NCI-H2029 treated with DMSO at 0.1 percent for 48 hours (cell line): Measurements from ENCODE around the gene ALPG.
"Not testable (repeated sequence)": the region's sequence is repeated elsewhere in the genome, so short reads cannot be mapped to it uniquely, and the experiment has no call there.

Source experiments
- DNase-seq: peaks from one replicate; lab custom pipeline; 2025; lab: John Stamatoyannopoulos, UW

The ALPG gene

DNA sequence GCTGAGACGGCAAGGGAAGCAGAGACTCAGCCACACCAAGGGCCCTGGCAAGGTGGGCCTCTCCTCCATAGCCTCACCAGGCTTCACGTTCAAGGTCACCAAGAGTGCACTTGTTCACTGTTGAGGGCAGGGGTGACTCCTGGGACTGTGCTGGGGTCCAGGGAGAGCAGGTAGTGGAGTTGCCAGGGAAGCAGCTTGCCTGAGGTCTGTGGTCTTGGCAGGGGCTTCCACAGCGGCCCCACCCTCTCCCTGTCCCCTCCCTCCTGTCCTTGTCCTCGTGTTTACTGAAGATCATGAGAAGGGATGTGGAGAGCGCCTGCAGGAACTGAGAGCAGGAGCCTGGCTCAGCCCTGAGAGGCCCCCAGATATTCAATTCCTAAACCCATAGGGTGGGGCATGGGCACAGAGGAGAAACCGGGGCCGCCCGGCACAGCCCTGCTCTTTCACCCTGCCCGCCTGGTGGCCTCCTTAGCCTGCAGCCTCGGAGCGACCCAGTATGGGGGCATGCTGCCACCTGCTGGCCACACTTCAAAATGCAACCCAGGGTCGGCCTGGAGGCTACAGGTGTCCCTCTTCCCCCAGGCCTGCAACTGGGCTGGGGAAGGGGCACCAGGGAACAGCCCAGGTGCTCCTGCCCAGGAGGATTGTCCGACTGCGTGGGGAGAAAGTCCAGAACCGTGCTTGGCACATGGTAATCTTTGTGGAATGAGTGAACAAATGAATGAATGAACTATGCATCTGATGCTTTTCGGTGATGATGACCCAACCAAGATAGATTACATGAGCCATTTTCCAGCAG lies 33.8 kb downstream of the ALPG start:
- DNase-seq = not testable (repeated sequence)

DNA sequence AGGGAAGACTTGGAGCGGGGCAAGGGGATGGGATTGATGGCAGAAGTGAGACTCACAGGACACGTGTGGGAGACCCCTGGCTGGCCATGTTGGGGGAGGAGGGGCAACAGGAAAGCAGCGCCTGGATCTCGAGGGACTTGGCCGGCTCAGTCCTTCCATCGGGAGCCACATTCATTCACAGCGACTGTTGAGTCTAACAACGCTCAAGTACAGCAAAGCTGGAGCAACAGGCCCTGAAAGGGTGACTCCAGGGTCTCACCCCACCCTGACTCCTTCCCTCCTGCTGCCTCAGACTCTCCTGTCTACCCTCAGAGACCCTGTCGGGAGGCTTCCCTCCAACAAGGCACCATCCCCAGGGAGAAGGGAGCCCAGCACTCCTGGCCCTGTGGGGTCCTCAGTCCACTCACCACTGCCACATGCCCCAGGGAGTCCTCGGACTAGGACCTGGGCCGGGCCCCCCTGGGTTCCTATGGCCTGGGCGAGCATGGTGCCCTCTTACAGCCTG lies 34.6 kb downstream of the ALPG start:
- DNase-seq = no peak

DNA sequence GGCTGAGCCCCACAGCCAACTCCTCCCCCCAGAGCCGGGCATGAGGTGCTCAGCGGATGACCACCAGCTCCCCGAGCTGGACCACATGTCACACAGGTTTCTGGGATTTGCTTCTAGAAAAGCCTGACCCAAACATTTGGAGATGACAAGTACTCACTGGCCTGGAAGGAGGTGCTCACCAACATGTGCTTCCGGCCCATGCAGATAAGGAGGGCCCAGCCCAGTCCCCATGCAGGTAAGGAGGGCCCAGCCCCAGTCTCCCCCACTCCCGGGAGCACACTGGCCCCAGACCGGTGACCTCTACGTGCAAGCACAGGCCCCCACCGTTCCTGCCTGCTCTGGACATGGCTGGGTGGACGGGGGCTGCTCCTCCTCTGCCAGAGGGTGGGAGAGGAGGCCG lies 35.3 kb downstream of the ALPG start:
- not testable (repeated sequence) for DNase-seq

DNA sequence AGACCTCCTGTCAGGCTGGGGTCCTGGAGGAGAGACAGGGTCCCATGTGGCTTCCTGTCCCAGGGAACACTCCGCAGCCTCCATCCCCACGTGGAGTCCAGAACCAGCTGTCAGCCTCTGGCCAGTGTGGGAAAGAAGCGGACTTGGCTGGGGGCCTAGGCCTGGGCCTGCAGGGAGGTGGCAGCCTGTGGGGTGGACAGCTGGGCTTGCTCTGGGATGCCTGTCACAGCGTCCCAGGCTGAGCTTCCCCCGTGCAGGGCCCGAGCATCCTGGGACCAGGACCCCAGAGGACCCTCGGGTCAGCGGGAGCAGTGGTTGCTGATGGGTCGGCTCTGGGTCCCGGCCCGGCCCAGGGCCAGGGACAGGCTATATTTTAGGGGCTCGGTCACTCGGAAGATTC lies 35.8 kb downstream of the ALPG start:
- DNase-seq = not testable (repeated sequence)

- DNase-seq = not testable (repeated sequence)
These were observed 36.4 kb downstream of the ALPG start for GRCh38 chr2:232443047-232443446.

DNA sequence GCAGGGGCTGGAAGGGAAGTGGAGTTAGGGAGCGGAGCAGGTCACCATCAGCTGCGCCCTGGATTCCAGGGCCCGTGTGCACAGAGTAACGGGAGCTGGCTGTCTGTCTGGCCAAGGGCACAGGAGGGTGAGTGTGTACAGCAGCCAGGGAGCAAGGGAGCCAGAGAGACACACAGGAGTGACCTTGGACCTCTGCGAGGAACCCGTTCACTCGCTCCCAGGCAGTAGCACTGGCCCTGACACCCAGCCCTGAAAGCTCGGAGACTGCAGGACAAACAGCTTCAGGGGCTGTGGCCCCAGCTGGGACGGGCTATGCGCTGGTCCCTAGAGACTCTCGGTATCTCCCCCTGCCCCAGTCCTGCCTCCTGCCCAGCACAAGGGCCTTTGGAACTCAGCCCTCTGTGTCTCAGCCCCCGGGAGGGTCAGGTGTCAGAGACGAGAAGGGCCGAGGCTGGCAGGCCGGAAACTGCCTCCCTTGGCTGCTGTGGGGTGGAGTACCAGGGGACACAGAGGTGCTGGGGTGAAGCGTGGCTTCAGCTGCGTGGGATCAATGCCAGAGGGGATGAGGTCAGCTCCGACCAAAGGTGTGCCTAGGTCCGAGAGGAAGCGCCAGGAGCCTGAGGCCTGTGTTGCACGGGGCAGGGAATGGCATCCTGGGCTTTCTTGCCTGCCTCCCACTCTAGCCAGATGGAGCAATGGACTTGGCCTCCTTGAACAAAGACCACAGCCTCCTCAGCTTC lies 37.2 kb downstream of the ALPG start:
- not testable (repeated sequence) for DNase-seq

DNA sequence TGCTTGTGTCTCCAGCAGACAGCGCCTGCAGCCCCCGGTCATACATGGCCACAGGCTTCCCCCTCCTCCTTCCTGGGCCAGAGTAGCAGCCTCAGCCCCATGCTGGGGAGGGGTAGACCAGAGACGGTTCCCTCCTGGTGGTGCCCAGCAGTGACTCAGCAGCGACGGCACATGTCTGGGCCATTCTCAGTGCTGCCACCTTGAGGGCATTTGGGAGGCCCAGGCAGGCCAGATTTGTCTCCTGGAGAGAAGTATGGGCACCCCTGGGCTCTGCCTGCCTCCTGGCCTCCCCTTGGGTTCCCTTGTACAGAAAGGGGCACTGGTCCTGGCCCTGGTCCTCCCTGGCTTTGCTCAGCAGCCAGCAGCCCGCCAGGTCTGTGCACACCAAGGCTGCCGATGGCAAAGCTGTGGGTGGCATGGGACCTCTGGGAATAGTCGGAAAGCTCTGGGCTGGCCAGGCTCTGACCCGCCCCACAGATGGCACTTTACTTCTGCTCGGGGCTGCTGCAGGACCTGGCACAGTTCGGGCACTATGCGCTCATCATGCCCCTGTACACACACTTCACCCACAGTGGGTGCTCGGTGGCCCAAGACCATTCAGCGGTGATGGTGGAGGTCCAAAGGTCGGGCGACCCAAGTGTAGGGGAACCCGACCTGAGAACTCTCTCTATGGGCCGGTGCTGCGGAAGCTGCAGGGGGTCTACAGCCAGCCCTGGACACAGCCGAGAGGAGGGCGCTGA lies 37.9 kb downstream of the ALPG start:
- DNase-seq = no peak

GRCh38 chr2:232445149-232445885 lies 38.7 kb downstream of the ALPG start:
- DNase-seq = not testable (repeated sequence)

DNA sequence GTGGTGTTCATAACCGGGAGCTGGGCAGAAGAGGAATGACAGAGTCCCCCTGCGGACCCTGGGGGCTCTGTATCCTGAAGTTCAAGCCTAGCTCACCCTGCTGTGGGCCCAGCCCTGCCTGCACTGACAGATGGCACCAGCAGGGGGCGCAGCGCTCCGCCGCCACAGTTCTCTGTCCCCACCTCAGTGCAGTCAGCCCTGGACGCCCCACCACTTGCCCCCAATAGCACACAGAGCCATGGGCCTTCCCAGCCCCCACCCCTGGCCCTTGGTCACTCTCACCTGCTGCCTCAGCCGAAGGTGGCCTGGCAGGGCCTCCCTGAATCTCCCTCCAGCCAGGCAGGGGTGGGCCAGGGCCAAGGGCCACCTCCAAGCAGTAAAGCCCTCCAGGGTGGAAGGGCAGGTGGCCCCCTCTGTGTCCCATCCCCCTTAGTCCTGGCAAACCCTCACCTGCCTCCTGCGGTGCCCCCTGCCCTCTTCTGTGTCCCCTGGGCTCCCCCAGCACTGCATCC lies 39.7 kb downstream of the ALPG start:
- DNase-seq = not testable (repeated sequence)

DNA sequence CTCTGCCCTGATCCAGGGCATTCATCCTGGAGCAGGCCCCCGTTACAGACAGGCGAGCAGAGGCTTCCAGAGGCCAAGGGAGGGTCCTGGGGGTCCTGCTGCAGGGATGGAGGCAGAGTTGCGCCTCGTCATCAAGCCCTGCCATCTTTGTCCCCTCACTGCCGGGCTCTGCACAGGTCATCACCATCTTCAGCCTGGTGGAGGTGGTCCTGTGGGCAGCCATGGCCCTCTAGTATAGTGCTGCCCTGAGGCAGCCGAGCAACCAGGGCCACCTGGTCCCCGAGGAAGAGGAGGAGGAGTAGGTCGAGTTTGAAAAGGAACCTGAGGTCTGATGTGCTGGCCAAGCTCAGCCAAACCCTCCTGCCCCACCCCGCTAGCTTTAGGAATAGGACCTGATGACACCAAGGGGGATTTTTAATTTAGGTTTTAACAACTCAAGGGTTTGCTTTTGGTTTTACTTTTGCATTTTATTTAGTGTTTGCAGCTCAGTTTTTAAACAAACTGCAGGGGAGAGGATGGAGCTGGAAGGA lies 40.5 kb downstream of the ALPG start:
- DNase-seq = no peak

GRCh38 chr2:232447638-232448303 lies 41.1 kb downstream of the ALPG start:
- DNase-seq = no peak

GRCh38 chr2:232448304-232448690 lies 41.7 kb downstream of the ALPG start:
- no peak for DNase-seq

DNA sequence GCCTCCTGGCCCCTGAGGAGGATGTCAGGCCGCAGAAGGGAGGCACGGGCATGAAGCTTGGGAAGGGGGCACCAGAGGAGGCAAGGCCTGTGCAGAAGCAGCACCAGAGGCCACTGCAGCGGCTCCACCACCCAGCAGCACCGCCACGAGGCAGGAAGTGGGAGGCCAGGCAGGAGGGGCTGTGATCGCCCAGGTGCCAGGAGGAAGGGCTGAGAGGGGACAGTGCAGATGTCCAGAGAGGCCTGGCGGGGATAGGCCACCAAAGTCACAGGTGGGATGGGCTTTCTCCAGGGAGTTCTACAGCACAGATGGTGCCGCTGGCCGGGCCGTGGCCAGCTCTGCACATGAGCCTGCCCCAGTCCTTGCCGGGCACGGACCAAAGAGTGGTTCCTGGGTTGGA lies 43.3 kb downstream of the ALPG start:
- no peak for DNase-seq

- not testable (repeated sequence) for DNase-seq
These were observed 45.0 kb downstream of the ALPG start for GRCh38 chr2:232451645-232452044.

- no peak for DNase-seq
These were observed 48.0 kb downstream of the ALPG start for GRCh38 chr2:232454630-232455029.

DNA sequence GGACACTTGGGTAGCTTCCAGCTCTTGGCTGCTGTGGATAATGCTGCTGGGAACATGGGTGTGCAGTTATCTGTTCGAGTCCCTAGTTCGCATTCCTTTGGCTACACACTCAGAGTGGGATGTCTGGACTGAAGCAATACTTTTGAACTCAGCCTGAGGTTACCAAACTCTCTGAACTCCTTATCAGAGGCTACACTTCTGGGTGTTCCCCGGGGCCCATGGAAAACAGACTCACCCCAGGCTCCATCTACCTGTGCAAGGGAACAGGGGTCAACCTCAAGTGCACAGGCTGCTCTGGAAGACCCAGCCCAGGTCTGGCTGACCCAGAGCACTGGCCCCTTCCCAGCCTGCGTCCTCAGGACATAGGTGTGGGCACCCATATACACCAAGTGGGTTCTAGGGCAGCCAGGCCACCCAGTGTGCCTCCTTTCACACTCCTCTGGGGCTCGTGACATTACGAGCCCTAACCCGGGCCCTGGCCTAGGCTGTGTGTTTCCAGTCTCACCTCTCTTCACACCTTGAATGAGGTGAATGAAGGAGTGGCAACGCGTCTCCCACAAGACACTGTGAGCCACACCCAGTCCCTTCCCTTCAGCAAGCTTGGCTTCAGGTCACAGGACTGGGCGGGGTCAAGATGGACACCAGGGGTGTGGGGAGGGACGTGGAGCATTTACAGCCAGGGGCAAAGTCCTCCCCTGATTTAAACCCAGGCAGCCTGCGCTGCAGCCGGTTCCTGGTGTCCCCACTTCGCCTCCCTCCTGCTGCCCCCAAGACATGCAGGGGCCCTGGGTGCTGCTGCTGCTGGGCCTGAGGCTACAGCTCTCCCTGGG lies 49.0 kb downstream of the ALPG start, which contains the start of gene ALPI:
Gene ALPI (plus strand): TSS at position 728 of the 830 bp plus-strand sequence. CDS start 47 bp downstream, at position 775.
- DNase-seq = no peak

DNA sequence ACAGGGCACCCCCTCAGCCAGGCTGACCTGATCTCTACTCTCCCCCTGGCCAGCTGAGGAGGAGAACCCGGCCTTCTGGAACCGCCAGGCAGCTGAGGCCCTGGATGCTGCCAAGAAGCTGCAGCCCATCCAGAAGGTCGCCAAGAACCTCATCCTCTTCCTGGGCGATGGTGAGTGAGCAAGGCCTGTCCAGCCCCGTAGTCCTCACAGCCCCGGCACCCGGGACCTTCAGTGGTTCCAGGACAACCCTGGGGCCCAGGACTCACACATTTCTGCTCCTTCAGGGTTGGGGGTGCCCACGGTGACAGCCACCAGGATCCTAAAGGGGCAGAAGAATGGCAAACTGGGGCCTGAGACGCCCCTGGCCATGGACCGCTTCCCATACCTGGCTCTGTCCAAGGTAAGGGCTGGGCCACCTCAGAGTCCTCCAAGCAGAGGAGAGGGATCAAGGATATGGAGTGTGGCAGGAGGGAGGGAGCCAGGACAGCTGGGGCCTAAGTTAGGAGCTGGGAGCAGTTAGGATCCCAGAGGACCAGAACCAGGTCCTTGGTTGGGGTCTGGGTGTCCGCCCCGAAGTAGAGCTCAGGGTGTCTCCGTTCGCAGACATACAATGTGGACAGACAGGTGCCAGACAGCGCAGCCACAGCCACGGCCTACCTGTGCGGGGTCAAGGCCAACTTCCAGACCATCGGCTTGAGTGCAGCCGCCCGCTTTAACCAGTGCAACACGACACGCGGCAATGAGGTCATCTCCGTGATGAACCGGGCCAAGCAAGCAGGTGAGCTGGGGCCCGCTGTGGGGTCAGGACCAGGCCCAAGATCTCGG lies 49.9 kb downstream of the ALPG start:
- no peak for DNase-seq

DNA sequence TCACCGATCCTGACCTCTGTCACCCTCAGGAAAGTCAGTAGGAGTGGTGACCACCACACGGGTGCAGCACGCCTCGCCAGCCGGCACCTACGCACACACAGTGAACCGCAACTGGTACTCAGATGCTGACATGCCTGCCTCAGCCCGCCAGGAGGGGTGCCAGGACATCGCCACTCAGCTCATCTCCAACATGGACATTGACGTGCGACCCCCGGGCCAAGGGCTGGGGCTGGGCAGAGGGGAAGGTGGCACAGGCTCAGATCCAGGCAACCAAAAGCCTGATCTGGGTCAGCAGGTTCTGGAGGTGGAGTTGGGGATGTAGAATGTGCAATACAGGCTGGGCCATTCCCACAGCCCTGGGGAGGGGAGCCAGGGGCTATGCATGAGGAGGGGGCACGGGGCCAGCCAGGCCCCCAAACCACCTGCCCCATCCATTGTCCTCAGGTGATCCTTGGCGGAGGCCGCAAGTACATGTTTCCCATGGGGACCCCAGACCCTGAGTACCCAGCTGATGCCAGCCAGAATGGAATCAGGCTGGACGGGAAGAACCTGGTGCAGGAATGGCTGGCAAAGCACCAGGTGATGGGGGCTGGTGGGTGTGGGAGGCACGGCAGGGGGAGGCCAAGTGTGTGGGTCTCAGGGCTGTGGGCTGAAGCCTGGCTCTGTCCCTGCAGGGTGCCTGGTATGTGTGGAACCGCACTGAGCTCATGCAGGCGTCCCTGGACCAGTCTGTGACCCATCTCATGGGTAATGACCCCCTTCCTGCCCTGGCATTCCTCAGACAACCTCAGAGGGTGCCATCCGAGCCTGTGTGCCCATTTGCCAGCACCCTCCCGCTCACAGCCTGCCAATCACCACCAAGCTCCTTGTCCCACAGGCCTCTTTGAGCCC lies 50.7 kb downstream of the ALPG start:
- no peak for DNase-seq
